DMS153 treated with DMSO at 0.1 percent for 48 hours (cell line): Measurements from ENCODE around the gene GAS2.

Experiments used
- DNase-seq: peaks from one replicate; lab custom pipeline; 2025; ENCODE audit not compliant: unreplicated experiment; lab: John Stamatoyannopoulos, UW

GAS2 gene

DNA sequence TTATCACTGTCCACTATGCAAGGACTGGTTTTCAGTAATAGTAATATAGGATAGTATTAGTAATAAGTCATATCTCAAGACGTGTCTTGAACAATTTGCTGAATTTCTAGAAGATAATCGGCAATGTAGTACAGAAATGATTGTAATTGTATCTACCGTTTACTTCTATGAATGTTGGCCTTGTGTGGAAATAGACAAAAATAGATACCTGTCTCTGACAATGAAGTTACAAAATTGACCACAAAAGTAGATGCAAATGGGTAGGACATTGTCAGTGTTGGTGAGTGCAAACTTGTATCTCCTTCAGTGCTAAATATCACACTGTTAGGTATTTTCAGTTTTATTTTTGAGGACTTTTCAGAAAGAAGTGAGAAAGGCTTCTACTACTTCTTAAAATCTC is 120.1 kb downstream of the GAS2 start:
- DNase-seq = no peak

DNA sequence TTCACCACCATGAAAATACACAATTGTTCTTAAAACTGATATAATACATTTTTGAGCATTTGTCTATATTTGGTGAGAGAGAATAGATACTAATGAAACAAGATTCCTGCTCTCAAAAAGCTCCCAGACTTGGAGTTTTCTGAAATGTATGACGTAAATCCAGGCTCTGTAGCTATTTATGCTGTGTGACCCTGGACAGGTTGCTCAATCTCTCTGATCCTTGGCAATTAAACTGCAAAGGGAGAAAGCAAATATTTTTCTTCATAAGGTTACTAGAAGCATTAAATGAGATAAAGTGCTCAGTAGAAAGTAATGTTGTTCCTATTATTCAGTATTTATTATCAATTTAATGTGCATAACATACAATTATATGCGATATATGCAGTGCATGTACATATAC is 120.6 kb downstream of the GAS2 start:
- DNase-seq = no peak

DNA sequence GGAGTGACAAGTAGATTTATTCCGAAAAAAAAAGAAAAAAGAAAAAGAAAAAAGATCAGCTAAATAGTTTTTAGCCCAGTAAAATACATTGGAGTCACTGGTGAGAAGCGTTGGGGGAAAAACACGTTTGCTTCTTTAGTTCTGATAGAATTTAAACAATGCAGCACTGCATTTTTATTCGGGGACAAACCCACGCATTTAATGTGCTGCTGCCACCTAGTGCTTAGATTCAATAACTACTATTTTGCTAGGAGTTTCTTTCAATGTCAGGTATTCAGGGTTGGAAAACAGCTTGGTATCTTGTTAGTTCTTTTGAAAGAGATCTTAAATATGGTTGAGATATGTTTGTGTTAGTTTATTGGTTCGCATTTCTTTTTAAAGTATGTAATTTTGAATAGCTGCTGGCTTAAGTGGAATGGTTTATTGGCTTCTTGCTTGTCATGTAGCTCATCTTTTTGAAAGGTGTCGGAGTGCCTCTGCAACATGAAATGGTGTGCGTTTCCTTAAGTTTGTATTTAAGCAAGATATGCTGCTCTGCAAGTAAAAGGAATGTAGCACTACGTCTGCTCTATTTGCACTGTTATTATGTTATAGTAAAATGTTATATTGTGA is 121.2 kb downstream of the GAS2 start:
- peak; percentile 59 for DNase-seq

DNA sequence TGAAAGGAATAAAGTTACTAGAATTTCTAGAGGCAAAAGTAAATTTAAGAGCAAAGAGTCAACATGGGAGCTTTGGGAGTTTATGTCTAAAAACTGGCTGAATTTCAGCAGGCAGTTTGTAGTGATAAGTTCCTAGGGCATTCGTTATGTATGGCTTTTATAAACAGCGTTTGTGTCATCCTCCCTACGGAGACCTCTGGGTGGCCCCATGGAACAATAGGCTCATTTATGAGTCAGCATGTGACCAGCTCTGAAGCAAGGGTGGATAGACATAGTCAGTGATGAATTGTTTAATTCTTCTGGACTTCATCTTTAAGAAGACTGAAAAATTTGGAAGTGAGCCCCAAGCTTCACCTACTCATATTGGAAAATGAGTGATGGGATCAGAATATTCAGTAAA is 126.1 kb downstream of the GAS2 start:
- DNase-seq = no peak

DNA sequence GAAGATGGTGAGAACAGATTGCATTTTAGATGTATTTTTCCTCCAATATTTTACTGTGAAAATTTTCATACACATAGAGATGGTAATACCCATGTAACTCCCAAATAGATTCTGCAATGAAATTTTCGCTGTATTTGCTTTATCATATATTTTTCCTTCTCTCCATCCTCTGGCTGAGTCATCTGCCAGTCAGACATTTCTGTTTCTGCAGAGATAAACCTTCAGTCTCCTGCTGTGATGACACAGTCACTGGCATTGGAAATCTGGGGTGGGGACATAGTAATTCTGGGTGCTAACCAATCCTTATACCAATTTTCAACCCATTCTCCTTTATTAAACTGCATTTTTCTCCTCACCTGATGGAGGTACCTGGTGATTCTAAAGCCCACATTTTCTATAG is 129.5 kb downstream of the GAS2 start:
- DNase-seq = no peak

DNA sequence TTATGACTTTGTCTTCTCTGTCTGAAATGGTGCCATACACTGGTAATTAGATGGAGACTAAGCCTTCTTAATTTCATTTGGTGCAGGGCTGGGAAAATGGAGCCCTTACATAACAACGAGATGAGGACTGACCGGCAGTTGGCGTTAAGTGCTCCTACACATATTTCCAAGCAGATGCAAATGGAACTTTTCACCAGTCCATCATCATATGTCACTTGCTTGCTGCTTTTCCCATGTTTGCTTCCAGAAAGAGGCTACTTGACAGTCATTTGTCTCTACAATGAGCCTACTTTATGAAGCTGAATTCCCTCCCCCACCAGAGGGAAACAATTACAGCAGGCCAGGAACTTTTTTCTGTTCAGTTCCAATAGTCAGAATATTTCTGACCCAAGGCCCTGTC is 130.6 kb downstream of the GAS2 start:
- DNase-seq = no peak

DNA sequence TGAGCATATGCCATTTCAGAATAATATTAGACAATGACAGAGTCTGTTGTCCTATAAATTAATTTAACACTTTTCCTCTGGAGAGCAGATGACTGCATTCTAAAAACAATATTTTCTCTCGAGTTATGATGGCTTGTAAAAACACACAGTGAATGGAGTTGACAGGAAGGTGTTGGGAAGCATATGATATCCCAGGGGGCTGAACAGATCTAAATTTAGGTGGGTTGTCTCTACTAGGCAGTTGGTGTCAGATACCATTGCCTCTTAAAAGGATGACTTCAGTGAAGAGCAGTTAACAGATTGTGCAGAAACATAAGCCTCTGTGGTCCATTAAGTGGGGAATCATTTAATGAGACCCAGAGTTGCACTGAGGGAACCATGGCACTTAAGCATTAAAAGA is 132.5 kb downstream of the GAS2 start:
- no peak for DNase-seq

DNA sequence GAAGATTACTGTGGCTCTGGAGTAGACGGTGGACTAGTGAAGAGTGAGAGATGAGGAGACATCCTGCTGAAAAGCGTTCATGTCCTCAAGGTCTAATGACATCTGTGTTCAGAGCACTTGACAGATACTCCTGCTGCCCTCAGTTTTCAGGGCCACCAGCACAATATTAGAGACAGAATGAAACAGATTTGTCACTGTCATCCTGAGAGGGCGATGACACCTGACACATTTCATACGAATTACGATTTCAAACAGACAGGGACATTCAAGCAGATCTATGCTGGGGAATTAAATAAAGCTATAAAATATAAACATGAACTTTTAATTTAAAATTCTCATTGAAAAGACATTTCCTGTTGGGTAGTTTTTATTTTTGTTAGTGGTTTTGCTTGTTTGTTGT is 134.1 kb downstream of the GAS2 start:
- DNase-seq = no peak

DNA sequence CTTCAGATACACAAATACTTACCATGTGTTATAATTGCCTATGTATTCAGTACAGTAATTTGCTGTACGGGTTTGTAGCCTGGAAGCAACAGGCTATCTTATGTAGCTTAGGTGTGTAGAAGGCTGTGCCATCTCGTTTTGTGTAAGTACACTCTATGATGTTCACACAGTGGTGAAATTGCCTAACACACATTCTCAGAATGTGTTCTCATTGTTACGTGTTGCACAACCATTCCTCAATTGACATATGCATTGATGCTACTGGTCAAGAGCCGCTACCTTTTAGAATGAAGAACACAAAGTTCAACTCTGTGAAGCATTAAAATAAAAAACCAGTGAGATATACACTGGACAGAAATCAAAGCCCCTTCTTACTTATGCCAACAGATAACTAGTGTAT is 136.4 kb downstream of the GAS2 start:
- no peak for DNase-seq

DNA sequence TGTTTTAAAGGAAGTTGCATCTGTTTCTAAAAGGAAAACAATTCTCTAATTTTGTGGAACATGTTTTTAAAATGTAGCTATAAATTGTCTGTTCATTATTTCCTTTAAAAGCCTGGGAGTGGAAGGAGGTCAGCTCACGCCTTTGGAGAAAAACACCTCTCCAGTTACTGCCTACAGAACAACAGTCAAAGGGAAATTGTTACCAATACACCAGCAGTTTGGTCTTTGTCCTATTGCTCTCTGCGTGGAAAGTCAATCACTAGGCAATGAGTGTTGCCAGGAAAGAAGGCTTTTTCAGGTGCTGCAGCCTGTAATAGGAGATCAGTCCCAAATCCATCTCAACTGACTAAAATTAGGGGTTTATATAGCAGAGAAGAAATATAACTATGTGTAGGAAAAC is 141.0 kb downstream of the GAS2 start:
- no peak for DNase-seq

DNA sequence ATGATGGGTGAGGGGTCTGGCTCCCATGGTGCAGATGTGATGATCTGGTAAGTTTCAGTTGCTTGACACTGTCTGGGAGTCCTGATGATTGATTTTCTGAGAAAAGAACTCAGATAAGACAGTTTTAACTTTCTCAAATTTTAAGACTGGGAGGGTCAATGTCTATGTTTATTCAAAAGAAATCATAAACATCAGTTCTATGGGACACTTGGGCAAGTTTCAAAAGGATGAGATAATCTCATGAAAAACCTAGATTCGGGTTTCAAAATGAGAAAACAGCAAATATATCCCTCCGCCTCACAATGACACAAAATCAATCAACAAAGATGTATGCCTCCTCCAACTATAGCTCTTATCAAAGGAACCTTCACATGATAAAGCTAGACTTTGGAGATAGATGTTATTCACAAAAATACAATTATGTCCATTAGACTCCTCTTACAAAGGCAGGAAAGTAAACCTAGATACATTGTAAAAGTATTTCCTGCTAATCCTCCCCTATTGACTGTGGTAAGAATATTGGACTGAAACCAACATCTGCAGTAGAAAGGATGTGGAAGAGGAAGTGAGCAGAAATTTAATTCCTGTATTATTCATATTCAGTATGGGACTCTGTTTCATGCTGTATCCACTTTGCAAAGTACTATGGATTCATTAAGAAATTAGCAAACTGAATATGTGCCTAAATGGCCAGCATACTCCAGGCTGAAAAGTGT is 141.6 kb downstream of the GAS2 start:
- no peak for DNase-seq

DNA sequence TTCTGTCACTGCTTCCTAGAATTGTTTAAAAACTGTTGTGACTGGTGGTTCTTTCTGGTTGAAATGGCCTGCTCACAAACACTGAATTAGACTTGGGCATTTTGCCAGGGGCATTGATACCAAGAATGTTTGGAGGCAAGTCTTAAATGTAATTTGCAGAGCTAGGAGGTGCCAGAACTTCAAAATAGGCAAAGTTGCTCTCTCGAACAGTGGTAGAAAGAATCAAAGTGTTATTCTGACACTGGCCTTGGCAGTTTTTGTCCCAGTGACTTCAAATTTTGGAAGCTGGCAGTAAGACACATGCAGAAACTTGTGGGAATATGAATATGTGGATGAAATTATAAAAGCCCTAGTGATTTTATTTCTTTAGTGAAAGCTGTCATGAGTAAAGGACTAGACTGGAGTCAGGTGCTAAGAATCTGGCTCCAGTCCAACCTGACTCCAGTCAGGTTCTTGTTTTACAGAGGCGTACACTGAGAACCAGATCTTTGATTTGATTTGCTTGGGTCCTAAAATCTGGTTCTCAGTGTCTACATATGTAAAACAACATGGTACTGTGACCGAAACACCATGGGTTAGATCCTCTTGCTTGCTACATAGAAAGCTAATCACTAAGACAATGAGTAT is 142.3 kb downstream of the GAS2 start:
- DNase-seq = no peak

DNA sequence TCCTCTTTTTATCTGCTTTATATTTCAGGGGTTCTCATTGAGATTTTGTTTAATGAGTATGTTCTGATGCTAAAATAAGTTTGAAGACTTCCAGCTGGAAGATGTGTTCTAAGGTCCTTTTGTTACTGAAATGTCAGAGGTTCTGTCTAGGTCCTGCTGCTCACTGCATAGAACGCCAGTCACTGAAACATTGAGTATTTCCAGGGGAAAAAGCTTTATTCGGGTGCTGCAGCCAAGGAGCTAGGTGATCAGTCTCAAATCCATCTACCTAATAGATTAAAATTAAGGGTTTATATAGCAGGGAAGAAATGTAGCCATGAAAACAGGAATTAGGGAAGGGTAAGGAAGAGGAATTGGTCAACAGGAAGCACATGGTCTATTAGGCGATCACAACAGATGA is 143.5 kb downstream of the GAS2 start:
- no peak for DNase-seq

DNA sequence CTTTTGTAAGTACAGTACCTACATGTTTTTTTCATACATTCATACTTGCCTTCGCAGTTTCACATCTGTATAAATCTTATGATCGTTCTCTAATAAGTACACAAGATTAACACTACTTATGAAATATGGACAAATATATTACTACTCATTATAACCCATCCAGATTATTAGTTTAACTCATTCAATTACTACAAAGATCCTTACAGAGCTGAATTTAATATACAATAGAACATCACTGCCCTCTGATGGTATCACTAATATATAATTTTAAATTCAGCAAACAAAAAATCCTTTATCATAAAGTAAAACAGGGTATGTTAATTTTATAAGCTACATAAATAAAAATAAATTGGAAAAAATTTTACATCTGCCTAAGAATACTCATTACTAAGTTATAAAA is 155.8 kb downstream of the GAS2 start:
- no peak for DNase-seq

DNA sequence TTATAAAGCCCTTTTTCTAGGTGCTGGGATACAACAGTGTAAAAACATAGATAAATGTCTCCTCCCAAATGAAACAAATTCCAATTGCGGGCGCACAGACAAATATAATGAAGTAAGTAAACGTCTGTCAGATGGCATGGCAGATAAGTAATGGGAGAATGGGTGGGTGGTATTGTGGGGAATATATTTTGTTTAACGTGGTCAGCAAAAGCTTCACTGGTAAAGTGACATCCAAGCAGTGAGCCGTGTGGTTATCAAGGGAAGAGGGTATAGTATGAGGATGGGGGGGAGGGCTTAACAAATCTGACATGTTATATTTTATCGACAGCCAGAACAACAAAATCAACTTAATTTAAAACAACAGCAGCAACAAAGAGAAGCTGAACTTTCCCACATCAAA is 162.0 kb downstream of the GAS2 start:
- DNase-seq = no peak

DNA sequence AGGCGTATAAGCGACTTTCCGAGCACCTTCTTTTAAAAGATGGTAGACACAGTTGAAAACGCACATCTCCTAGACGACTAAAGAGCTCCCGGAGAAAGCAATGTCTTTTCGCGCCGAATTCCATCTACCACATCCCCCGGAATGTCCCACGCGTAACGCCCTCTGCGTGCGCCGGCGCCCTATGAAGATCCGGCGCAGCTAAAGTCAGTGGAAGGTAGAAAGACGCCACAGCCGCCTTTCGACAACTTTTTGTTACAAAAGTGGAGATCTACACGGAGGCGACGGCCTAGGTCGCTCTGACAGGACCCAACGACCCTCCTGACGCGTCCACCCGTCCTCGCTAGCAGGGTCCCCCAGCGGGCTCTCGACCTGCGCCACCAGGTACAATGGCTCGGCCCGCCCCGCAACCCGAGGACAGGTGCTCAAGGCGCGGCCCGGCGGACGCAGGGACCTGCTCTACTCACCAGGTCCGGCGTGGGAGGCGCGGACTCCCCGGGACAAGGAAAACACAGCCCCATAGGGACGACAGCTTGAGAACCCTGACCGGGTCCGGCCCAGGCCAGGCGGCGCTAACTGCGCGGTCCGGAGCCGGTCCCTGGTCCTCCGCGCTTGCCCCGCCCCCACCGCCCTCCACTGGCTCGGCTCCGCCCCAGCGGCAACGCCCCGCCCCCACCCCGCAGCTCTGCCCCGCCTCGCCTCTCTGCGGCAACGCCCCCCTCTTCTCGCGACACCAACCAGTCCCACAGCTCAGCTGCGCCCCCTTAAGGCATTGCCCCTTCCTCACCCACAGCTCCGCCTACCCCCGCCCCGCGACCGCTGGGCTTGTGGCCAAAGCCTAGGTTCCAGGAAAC is 163.0 kb downstream of the GAS2 start, which contains the start of gene SVIP:
Gene SVIP, minus strand, starts transcription at position 571 of the 851 bp plus-strand sequence. Its CDS starts 53 bp downstream, at position 518.
- DNase-seq = peak; percentile 93

DNA sequence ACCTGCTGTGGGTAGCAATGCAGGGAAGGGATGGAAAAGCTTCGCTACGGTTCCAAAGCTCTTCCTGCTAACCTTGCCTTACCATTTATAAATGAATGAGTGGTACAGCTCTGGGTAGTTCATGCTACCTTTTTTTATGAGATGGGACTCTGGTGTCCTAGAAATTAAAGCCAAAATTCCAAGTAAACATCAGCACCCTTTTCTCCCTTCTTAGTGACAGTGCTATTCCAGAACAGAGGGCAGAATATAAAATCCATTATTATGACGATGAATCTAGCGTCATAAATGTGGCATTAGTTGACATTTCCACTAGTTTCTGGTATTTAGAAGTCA is 163.6 kb downstream of the GAS2 start:
- no peak for DNase-seq

DNA sequence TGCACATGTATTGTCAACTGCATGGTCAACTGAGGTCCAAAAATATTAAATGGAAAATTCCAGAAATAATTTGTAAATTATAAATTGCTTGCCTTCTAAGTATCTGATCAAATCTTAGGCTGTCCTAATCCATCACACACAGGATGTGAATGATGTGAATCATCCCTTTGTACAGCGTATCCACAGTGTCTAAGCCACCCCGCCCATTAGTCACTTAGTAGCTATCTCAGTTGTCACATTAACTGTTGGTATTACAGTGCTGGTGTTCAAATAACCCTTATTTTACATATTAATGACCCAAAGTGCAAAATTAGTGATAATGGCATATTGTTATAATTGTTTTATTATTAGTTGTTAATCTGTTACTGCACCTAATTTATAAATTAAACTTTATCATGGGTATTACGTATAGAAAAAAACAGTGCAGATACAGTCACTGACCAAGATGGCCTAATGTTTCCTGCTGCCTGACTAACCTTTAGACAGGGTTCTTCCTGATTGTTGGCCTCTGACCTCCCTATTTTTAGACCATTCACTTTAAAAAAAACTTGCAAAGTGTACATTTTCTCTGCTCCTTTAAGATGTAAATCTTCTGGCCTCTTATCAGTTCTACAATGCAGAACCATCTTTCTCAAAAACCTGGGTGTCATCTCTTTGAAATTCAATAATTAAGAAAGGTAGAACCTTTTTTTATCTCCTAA is 166.1 kb downstream of the GAS2 start:
- no peak for DNase-seq

DNA sequence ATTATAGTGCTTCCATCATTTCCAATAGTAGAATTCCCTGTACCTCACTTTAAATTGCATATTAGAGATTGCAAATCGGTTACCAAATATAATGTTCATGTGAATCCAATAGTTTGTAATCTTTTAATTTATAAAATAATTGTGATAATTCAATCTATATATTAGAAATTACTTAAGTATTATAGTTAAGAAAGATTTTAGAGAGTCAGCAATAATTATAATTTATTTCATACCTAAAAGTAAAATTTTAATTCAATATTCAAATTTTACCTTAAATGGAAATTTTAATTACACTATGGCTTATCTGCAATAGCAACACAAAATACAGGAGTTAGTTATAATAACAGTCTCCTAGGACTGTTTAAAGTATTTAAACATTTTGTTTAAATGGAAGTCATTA is 180.3 kb downstream of the GAS2 start:
- DNase-seq = no peak

DNA sequence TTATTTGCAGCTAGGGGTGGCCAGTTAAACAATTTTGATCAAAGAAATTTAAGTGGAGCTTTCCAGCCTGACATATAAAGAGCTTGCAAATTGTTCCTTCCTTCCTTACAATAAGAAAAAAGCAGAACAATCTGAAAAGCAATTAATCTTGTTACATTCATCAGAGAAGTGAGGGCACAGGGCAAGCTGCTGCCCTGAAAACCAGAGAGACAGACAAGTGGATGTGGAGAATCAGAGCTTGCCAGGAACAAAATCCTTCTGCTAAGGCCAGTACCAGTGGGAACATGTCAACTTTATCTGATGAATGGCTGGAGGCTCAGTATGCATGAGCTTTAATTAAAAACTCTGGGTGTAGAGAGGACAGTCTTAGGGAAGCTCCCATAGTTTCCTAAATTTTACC is 185.1 kb downstream of the GAS2 start:
- DNase-seq = no peak

DNA sequence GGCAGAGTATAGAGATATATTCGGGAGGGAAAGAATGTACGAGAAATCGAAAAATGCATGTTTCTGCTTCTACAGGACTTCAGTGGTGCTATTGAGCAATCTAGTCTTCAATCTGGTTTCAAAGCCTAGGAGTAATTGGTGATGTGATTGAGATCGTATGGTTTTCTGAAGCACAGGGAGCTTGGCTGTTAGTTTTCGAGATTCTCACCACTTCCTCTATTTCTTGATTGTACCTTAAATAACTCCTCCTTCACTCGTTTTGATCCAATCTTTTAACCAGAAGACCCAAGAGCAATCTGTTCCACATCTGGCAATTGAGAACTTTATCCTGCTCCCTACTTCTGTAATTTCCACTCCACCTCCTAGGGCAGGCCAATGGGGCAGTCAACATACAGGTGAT is 193.3 kb downstream of the GAS2 start:
- no peak for DNase-seq
